ENCODE results near the gene SLC50A1.
A peak's percentile ranks its signal among the peaks of the same experiment; 100 is the strongest.

SLC50A1 gene

DNA sequence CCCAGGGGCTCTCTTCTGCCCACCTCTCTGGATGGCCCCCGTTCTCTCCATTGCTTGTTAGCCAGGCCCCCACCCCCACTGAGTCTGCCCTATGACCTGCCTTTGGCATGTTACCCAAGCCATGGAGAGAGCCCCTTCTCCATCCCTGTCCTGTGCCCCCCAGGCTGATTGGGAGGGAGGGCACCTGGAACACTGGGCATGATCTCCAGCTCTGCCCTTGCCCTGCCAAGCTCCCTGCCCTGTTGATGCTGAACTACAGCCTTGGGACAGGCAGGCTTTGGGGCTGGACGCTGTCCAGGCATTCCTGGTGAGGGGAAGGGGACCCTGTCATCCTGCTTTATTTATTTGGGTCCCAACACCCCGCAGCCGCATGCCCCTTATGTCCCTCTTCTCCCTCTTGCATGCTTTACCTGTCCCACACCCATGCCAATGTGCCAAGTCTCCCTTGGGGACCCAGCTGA, 48.7 kb downstream of the SLC50A1 start:
- DNase-seq (ENCODE audit: low read depth, low spot score), result no peak

GRCh38 chr1:155184835-155185782, 49.5 kb downstream of the SLC50A1 start:
- peak; percentile 13 for DNase-seq (ENCODE audit: low read depth, low spot score)

DNA sequence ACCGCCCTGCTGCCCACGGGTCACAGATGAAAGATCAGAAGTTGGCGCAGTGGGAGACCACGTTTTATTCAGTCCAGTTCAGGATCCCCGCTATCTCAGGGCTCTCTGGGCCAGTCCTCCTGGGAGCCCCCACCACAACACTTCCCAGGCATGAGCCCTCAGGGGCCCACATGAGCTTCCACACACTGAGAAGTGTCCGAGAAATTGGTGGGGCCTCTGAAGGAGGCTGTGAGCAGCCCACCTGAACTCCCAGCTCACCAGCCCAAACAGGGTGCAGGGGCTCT, 50.1 kb downstream of the SLC50A1 start:
- DNase-seq (ENCODE audit: low read depth, low spot score), result no peak

GRCh38 chr1:155186067-155186793, 50.6 kb downstream of the SLC50A1 start:
- peak; percentile 15 for DNase-seq (ENCODE audit: low read depth, low spot score)

DNA sequence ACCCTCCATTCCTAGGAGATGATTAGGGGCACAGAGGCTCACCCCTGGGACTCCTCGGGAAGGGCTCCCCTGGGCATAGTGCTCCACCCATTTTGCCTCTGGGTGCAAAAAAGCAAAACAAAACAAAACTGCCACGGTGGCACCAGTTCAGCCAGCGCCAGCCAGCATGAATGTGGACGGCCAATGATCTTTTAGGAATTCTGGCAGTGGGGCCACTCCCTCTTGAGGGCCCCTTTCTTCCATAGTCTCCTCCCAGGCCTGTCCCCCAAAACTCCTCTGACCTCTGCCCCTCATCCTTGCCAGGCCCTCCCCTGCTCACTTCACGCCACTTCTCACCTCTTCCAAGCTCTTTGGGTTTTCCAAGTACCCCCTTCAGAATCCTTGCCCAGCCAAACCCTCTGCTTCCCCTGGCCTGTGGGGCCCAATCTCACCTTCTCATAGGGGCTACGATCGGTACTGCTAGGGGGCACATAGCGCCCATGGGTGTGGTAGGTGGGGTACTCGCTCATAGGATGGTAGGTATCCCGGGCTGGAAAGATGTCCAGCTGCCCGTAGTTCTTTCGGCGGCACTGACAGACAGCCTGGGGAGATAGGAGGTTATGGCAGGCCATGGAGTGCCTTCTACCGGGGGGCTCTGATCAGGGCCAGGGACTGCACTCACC, 51.3 kb downstream of the SLC50A1 start:
- DNase-seq (ENCODE audit: low read depth, low spot score), result no peak

GRCh38 chr1:155187456-155187891, 51.8 kb downstream of the SLC50A1 start:
- DNase-seq (ENCODE audit: low read depth, low spot score), result no peak

- DNase-seq (ENCODE audit: low read depth, low spot score), result no peak
Observed at GRCh38 chr1:155188268-155188667, 52.6 kb downstream of the SLC50A1 start.

Data from ELF-1 (cell line).